ENCODE measurements around the gene MC3R.

- TF ChIP-seq CTCF (IDR thresholded peaks at IDR 0.05; ENCODE audit: low read depth, low read length), result no peak
- TF ChIP-seq EZH2phosphoT487 (IDR thresholded peaks at IDR 0.05; ENCODE audit: low read depth), result no peak
Measured at GRCh38 chr20:56213321-56213720, 35.2 kb upstream of the MC3R start.
